GM18498 (cell line): ENCODE measurements around the gene BSND.

Experiments used
- ATAC-seq: cut with Tn5 transposase; IDR thresholded peaks from one replicate; pipeline ENCODE4 v1.9.1; 2021; ENCODE audit warnings: mild to moderate bottlenecking, moderate library complexity; ENCODE audit not compliant: unreplicated experiment

The BSND gene

DNA sequence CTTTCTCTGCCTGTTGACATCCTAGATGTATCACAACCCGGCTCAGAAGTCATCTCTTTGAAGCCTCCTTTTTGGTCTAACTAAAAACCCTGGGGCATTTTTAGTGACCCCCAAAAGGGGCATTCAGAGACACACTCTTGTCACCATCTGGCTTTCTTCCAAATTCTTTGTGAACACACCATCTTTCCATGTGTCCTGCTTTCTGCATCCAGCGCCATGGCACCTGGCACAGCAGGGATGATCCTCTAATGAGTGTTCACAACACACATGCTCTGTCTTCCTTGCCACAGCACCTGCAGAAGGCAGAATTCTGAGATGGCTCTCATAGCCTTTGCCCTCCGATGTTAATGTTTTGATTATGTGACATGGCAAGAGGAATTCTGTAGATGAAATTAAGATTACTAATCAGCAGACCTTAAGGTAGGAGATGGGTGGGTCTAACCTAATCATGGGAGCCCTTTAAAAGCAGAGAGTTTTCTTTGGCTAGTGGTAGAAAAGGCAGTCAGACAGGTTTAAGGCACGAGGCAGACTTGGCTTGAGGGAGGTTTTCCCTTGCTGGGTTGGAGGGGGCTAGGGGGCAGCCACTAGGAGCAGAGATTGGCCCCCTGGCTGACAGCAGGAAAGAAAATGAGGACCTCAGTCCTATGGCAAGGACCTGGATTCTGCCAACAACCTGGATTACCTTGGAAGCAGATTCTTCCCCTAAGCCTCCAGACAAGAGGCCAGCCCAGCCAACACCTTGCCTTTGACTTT lies 23.2 kb upstream of the BSND start:
- no peak for ATAC-seq

DNA sequence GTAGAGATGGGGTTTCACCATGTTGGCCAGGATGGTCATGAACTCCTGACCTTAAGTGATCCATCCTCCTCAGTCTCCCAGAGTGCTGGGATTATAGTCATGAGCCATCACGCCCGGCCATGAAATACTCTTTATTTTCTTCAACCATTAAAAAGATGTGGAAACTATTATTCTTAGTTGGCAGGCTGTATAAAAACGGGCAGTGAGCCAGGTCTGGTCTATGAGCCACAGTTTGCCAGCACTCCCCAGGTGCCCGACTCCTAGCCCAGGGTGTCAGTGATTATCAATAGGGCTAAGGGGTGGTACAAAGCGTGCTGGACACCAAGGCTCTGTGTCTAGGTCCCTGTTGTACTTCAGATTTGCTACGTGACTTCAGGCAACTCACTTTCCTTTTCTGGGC lies 22.0 kb upstream of the BSND start:
- no peak for ATAC-seq

DNA sequence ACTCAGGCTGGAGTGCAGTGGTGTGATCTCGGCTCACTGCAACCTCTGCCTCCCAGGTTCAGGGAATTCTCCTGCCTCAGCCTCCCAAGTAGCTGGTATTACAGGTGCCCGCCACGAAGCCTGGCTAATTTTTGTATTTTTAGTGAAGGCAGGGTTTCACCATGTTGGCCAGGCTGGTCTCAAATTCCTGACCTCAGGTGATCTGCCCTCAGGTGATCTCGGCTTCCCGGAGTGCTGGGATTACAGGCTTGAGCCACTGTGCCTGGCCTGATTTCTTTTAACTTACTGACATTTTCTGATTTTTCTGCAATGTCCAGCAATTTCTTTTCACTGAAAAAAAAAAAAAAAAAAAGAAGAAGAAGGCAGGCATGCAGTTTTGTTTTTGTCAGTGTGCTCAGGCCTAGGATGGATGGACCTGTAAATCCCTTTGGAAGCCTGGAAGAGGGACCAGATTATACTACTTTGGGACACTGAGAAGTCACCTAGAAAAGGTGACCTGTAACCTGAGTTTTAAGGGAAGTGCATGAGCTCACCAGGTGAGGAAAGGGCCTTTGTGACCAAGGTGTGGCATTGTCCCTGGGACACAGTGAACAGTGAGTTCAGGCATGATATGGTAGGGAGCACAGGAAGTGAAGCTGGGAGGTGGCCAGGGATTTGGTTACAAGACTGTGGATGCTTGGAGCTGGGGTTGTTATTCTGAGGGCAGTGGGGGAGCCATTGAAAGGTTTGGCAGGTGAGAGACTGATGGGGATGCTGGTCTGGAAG lies 21.0 kb upstream of the BSND start:
- no peak for ATAC-seq

DNA sequence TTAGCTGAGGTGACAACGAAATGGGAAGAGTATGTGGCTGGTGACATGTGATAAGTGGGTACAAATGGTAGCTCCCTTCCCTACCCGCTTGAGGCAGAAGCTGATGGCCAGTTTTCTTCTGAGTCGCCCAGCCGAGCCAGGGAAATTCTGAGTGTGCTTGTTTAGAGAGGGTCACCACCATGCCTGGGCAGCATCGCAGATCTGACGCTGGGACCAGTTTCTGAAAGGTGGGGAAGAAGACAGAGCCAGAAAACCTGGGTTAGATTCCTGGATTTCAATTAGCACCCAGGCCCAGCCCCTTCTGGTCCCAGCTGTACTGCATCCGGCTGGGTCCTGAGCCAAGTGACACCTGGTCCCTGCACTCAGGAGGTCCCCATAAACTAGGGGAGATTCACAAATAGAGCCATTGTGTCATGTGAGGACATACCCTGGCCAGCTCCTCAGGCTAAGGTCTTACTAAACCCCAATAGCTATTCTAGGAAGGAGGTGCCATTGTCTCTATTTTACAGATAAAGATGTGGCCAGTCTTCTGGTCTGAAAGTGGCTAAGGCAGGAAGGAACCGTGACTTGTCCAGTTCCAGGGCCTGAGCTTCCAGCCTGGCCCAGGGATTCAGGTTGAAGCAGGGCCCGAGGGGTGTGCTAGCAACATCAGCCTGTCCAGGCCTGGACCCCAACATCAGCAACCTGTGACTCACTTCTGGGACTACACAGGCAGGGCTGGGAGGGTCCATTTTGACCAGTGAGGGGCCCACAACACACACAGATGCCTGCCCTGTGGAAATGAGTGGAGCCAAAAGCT lies 20.0 kb upstream of the BSND start:
- no peak for ATAC-seq

DNA sequence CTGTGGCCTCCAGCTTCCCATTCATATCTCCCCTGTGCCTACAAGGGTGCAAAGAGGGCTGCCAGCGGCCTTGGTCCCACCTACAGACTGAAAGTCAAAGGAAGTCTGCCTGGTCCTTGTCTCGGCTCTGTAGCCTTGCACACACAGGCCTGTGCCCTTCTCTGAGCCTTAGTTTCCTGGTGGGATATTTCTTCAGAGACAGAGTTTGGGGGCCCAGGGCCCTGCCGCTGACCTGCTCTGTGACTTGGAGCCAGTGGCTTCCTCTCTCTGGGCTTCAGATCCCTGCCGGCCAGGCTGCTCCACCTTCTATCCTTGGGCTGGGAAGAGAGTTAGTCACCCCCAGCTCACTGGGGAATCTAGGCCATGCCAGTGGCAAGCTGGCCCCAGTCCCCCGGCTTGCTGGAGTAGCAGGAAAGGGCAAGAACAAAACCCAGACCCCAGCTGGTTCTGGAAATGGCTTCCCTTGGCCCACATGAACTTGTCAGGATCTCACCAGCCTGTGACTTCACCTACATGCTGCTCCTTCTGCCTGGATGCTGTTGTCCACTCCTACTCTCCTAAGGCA lies 19.3 kb upstream of the BSND start:
- ATAC-seq: no peak

DNA sequence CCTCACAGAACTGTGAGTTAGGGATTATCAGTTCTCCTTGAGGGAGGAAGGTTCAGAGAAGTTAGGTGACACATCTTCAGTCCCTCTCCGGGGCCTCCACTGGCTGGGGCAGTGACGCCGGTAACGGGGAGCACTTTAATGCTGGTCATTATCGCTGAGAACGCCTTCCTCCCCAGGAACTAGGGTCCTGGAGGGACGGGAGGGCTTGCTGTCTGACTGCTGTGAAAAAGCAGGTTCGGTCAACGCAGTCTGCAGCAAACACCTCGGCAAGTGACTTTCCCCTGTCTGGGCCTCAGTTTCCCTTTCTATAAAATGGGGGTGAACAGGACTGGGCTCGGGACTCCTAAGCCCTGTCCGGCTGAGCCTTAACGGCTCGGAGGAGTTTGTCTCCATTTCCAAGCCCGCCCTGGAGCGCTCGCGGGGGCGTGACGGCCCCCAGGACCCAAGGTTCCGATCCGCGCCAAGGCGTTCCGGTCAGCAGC lies 18.6 kb upstream of the BSND start:
- no peak for ATAC-seq

DNA sequence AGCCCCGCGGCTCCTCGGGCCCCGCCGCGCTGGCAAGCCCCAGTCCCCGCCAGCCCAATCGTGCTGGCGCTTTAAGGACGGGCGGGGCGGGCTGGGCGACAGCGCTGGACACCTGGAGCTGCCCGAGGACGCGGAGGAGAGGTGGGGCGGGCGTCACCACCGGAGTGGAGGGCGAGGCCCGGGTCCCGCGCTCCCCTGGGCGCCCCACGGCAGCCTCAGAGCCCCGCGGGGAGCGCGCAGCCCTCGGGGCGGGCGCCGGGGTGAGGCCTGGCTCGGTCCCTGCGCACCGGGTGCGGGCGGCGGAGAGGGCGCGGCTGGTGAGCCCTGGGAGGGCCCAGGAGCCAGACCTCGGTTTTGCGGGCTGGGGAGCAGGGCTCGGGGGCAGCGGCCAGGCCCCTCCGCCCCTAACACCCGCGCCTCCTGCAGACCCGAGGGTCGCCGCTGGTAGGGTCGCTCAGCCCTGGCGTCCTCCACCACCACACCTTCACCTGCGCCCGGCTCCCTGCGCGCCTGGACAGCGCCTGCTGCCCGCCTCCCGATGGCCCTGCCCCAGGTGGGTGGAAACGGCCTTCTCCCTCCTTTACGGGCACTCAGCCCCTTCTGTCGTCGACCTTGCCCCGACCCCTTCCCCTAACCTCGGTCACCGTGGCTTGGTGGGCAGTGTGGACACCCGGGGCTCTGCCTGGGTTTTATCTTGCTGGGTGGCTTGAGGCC lies 18.0 kb upstream of the BSND start, which contains the start of gene TMEM61:
Gene TMEM61, plus strand, starts transcription at position 101 of the 714 bp plus-strand sequence. Its CDS starts 438 bp downstream, at position 539.
- no peak for ATAC-seq

DNA sequence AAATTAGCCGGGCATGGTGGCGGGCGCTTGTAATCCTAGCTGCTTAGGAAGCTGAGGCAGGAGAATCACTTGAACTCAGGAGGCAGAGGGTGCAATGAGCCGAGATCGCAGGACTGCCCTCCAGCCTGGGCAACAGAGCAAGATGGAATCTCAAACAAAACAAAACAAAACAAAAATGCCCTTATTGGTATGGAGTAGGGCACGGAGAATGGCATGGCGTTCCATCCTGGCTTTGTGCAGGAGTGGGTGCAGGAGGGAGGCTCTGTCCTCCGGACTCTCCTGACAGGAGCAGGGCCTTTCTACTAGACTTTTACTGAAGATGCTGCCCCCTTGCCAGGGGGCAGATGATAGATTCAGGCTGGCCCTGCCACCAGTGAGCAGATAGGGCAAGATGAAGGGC lies 17.3 kb upstream of the BSND start:
- ATAC-seq: no peak

DNA sequence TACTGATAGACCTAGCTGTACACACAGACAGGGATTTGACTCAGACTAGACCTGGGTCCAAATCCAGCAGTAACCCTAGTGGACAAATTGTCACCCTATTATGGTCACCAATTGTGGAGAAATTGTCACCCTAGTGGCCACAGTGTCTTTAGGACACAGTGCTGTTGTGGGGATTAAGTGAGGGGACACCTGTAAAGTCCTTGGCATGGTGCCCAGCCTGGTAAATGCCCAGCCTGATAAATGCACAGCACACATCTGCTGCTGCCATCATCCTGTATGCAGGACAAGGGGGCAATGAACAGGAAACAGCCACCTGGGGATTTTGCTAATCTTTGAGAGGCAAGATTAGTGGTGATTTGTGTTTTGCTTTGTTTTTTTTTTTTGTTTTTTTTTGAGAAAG lies 16.0 kb upstream of the BSND start:
- ATAC-seq: no peak

DNA sequence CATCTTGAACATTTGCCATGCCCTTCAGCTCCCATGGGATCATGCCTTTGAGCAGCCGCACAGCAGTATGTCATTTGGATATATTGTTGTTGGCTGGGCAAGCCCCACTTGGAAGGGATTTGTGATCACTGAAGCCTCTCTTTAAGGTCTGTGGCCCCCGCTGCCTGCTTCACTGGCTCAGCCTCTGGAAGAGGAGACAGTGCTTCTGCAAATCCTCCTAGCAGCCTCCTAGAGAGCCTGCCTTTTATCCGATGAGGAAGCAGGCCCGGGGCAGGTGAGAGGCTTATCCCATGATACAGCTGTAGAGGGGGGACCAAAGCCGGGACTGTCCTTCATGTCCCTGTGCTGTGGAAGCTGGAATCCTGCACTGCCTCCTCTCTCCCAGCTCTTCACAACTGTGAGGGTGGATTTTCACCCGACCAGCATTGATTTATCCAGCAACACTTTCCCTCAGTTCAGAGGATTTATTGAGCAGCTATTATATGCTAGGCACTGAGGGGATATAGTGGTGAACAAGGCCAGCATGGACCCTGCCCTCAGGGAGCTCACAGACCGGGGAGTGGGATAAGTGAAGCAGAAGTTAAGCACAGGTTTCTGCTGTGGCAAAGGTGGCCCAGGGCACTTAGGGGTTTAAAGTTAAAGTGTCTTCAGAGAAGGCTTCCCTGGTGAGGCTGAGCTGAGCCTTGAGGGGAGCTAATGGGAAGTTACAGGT lies 14.4 kb upstream of the BSND start:
- ATAC-seq: no peak

DNA sequence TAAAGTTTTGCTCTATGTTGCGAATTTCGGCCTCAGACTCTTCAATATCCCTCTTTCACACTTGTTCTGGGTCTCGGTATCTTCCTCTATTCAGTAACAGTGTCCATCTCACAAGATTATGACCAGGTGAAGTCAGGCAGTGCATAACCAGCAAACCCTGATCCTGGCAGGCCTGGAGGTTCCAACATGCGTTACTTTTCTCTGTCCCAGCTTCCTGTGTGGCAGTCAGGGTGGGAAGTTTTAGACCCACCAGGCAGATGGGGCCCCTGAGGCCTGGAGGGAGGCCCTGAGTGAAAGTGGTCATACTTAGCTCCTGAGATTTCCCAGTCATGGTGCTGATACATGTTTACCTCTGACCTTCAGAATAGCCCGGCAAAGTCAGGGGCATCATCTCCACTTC lies 13.2 kb upstream of the BSND start:
- no peak for ATAC-seq

DNA sequence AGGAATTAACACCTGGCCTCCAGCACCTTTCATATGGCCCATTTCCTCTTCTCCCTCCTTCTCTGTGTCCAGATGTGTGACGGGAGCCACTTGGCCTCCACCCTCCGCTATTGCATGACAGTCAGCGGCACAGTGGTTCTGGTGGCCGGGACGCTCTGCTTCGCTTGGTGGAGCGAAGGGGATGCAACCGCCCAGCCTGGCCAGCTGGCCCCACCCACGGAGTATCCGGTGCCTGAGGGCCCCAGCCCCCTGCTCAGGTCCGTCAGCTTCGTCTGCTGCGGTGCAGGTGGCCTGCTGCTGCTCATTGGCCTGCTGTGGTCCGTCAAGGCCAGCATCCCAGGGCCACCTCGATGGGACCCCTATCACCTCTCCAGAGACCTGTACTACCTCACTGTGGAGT lies 12.7 kb upstream of the BSND start:
- no peak for ATAC-seq

DNA sequence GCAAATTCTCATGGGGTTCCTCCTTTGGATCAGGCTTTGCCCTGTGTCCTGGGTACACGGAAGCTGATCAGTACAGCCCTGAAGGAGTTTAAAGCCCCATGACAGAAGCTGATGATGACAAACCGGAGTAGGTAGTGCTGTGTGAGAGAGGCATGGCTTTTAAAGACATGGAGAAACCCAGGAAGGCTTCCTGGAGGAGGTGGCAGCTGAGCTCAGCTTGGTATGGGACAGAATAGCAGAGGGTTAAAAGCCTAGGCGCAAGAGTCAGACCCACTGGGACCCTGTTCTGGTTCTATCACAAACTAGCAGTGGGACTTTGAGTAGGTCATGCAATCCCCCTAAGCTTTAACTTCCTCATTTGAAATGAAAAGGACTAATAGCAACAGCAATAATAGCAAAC lies 12.2 kb upstream of the BSND start:
- no peak for ATAC-seq

DNA sequence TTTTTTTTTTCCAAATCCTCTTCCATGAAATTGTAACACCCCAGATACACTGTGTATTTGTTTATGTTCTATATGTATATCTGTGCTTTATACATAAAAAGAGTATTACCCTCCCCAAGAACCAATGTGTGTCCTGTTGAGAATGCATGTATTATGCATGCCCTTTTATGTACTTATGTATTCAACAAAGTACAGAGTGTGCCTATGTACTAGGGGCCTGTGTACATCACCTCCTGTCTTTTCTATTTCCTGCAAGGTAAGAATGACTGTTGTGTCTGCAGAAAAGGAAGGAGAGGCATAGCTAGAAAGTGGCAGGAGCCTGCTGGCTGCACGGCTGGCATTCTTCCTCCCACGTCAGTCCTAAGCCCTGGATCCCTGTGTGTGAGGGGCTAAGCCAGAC lies 11.3 kb upstream of the BSND start:
- no peak for ATAC-seq

DNA sequence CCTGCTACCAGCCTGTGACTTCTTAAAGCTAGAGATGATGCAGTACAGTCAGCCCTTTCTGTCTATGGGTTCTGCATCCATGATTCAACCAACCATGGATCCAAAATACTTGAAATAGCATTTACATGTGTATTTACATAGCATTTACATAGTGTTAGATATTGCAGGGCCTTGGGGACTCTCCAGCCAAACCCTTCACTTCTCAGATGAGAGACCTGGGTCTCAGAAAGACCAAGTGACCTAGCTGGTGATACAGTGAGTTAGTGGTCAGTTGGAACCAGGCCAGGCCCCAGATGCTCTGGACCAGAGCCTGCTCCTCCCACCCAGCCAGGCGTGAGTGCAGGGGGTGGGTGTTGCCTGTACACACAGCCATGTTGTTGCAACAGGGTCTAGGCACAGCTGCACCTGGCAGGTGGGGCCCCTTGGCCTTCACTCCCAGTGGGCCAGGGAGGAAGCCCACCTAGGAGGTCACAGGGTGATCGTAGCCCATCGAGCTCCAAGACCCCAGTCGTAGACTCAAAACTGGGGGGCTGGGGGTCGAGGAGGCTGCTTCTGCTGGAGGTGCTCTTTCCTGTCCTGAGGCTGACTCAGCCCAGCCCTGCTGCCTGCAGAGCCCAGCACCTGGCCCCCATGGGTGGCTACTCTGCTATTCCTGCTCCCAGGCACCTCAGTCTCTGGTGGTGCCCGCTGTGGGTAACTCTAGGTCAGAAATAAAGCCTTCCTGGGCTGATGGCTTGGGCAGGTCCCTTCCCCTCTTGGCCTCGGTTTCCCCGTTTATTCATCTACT lies 10.6 kb upstream of the BSND start:
- ATAC-seq: no peak

DNA sequence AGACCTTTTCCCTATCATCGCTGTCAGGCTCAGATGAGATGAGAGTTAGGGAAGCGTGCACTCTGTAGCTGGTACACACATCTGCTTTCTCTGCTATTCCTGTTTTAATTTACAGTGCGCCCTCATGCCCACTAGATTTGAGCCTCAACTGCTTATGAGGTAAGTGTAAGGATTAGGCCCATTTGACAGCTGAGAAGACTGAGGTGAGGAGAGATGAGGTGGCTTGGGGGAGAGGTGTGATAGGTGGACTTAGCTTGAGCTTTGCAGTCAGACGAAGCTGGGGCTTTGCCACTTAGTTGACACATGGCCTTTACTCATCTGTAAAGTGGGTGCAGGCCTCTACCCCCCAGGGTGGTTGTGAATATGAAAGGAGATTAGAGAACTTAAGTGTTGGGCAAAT lies 9.8 kb upstream of the BSND start:
- ATAC-seq: no peak

DNA sequence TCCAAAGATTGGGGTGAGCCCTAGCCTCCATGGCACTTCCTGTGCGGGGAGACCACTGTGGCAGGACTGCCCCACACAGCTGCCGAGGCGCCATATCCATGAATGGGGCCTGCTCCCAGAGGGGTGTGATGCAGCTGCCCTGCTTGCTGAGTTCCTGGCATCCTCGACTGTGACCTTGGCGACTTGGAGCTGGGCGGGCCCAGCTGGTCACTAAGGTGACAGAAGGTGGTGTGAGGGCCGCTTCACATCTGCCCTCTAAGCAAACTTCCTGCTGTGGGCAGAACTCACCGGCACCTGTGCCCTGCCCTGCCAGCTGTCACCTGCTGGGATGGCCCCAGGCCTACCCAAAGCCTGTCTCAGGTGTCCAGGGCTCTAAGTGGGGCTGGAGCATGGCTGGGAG lies 9.3 kb upstream of the BSND start:
- no peak for ATAC-seq

DNA sequence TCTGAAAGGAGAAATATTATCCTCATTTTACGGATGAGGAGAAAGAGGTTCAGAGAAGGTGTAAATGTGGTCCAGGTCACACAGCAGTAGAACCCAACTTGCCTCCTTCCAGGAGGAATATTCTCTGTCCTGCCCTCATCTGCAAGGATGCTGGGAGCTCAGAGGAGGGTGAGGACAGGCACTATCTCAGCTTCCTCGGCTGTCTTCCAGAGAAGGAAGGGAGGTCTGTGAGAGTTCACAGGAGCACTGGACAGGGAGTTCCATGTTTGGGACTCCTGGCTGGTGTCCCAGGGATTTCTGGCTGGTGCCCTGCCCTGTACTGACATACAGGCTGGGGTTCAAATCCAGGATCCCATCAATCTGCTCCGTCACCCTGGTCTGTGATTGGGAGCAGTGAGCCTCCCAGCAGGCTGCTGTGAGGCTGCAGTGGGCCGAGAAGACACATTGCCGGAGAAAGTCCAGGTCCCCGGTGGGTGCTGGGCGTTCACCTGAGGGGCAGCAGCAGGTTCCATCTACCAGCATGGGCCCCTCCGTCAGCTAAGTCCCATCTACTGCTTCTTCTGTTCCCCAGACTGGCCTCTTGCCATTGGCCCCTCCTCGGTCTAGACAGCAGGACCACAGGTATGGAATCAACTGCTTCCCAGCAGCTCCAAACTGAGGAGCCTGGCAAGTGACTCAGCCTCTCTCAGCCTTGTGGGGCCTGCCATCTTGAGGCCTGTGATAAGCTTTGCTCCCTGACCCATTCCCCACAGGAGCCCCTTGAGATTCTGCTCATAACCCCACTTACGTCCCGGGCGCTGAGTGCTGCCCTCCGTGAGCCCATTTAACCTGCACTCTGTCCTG lies 8.5 kb upstream of the BSND start:
- ATAC-seq: no peak
